ENCODE results near the gene TMED3.

DNA sequence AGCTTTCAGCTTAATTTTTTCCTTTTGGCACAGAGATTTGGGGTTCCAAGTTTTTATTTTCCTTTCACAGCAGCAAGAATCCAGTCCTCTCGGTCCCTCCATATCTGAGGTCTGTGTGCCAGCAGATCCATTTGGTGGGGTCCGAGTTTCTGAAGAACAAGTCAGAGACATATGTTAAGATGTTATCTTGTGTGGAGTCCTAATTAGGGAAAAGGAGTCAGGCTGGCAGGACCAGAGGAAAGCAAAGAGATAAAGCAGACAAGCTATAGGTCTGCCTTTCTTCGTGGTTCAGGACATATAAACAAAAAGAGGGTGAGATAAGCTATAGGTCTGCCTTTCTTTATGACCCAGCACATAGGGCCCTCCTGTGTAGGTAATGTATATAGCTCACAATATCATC is 54.9 kb downstream of the TMED3 start:
- TF ChIP-seq, protein P1, sequence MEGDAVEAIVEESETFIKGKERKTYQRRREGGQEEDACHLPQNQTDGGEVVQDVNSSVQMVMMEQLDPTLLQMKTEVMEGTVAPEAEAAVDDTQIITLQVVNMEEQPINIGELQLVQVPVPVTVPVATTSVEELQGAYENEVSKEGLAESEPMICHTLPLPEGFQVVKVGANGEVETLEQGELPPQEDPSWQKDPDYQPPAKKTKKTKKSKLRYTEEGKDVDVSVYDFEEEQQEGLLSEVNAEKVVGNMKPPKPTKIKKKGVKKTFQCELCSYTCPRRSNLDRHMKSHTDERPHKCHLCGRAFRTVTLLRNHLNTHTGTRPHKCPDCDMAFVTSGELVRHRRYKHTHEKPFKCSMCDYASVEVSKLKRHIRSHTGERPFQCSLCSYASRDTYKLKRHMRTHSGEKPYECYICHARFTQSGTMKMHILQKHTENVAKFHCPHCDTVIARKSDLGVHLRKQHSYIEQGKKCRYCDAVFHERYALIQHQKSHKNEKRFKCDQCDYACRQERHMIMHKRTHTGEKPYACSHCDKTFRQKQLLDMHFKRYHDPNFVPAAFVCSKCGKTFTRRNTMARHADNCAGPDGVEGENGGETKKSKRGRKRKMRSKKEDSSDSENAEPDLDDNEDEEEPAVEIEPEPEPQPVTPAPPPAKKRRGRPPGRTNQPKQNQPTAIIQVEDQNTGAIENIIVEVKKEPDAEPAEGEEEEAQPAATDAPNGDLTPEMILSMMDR (IDR thresholded peaks at IDR 0.05 in 2 of 3, conservative IDR thresholded peaks at IDR 0.05 in 1 of 3; ENCODE audit: borderline replicate concordance in 1 of 3, insufficient read depth in 1 of 3, low read depth in 2 of 3, low read length in 2 of 3), result no peak
- TF ChIP-seq, protein P2, sequence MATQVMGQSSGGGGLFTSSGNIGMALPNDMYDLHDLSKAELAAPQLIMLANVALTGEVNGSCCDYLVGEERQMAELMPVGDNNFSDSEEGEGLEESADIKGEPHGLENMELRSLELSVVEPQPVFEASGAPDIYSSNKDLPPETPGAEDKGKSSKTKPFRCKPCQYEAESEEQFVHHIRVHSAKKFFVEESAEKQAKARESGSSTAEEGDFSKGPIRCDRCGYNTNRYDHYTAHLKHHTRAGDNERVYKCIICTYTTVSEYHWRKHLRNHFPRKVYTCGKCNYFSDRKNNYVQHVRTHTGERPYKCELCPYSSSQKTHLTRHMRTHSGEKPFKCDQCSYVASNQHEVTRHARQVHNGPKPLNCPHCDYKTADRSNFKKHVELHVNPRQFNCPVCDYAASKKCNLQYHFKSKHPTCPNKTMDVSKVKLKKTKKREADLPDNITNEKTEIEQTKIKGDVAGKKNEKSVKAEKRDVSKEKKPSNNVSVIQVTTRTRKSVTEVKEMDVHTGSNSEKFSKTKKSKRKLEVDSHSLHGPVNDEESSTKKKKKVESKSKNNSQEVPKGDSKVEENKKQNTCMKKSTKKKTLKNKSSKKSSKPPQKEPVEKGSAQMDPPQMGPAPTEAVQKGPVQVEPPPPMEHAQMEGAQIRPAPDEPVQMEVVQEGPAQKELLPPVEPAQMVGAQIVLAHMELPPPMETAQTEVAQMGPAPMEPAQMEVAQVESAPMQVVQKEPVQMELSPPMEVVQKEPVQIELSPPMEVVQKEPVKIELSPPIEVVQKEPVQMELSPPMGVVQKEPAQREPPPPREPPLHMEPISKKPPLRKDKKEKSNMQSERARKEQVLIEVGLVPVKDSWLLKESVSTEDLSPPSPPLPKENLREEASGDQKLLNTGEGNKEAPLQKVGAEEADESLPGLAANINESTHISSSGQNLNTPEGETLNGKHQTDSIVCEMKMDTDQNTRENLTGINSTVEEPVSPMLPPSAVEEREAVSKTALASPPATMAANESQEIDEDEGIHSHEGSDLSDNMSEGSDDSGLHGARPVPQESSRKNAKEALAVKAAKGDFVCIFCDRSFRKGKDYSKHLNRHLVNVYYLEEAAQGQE (IDR thresholded peaks at IDR 0.05; ENCODE audit: low read depth), result no peak
- TF ChIP-seq TCF7L2 (IDR thresholded peaks at IDR 0.05; ENCODE audit: borderline replicate concordance, extremely low read depth, insufficient read depth, insufficient read length), result no peak
- no peak for TF ChIP-seq EZH2phosphoT487 (IDR thresholded peaks at IDR 0.05; ENCODE audit: borderline replicate concordance)
- no peak for TF ChIP-seq CEBPB (IDR thresholded peaks at IDR 0.05; ENCODE audit: low read depth)
- no peak for TF ChIP-seq ZFX (IDR thresholded peaks at IDR 0.05)
